ENCODE measurements around the gene CORO2A.

The CORO2A gene

GRCh38 chr9:98173181-98173580 lies 19.3 kb downstream of the CORO2A start:
- no peak for DNase-seq (ENCODE audit: low read depth)

DNA sequence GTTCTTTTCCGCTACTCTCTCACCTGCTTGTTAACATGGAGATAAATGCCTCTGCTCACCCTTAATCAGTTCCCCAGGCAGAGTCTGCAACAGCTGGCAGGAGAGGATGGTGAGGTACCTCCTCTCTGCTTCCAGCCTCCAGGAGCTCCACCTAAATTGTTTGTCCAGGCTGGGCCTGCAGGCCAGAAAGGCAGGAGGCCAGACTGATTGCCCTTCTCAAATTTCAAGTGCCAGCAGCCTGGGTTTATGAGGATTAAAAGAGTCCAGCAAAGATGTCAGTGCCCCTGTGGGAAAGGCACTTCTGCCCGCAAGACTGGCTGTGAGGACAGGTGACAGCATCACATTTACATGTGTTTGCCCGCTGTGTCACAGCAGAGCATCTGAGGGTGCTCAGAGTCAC lies 19.8 kb downstream of the CORO2A start:
- TF ChIP-seq, protein P1, sequence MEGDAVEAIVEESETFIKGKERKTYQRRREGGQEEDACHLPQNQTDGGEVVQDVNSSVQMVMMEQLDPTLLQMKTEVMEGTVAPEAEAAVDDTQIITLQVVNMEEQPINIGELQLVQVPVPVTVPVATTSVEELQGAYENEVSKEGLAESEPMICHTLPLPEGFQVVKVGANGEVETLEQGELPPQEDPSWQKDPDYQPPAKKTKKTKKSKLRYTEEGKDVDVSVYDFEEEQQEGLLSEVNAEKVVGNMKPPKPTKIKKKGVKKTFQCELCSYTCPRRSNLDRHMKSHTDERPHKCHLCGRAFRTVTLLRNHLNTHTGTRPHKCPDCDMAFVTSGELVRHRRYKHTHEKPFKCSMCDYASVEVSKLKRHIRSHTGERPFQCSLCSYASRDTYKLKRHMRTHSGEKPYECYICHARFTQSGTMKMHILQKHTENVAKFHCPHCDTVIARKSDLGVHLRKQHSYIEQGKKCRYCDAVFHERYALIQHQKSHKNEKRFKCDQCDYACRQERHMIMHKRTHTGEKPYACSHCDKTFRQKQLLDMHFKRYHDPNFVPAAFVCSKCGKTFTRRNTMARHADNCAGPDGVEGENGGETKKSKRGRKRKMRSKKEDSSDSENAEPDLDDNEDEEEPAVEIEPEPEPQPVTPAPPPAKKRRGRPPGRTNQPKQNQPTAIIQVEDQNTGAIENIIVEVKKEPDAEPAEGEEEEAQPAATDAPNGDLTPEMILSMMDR (conservative IDR thresholded peaks at IDR 0.05; ENCODE audit: low read depth, low read length): no peak
- DNase-seq (ENCODE audit: low read depth): no peak
- H3K4me3 ChIP-seq (ENCODE audit: low read depth, low read length): no peak overlapping the region

More at GRCh38 chr9:98173181-98173580, 19.3 kb downstream of the CORO2A start:
- H3K4me3 ChIP-seq (ENCODE audit: low read depth, low read length): no peak overlapping the region
- TF ChIP-seq, protein P1 (conservative IDR thresholded peaks at IDR 0.05; ENCODE audit: low read depth, low read length): no peak

- DNase-seq (ENCODE audit: low read depth): no peak
- H3K4me3 ChIP-seq (ENCODE audit: low read depth, low read length): no peak overlapping the region
- TF ChIP-seq, protein P1 (conservative IDR thresholded peaks at IDR 0.05; ENCODE audit: low read depth, low read length): no peak
Measured at GRCh38 chr9:98171176-98171925, 21.1 kb downstream of the CORO2A start.

GRCh38 chr9:98168941-98169488 lies 23.4 kb downstream of the CORO2A start:
- DNase-seq (ENCODE audit: low read depth): peak; percentile 56
- TF ChIP-seq, protein P1 (conservative IDR thresholded peaks at IDR 0.05; ENCODE audit: low read depth, low read length): no peak

GRCh38 chr9:98168153-98168780 lies 24.2 kb downstream of the CORO2A start:
- TF ChIP-seq, protein P1 (conservative IDR thresholded peaks at IDR 0.05; ENCODE audit: low read depth, low read length): no peak
- no peak for DNase-seq (ENCODE audit: low read depth)
- no peak overlapping the region for H3K4me3 ChIP-seq (ENCODE audit: low read depth, low read length)

More at GRCh38 chr9:98168941-98169488, 23.4 kb downstream of the CORO2A start:
- no peak overlapping the region for H3K4me3 ChIP-seq (ENCODE audit: low read depth, low read length)

GRCh38 chr9:98164912-98165311 lies 27.5 kb downstream of the CORO2A start:
- TF ChIP-seq, protein P1 (conservative IDR thresholded peaks at IDR 0.05; ENCODE audit: low read depth, low read length): no peak
- H3K4me3 ChIP-seq (ENCODE audit: low read depth, low read length): no peak overlapping the region
- DNase-seq (ENCODE audit: low read depth): peak; percentile 7

Data from choroid plexus epithelial cell (primary cell).